ENCODE measurements around the gene FRMPD1.
"Not testable (repeated sequence)": the region's sequence is repeated elsewhere in the genome, so short reads cannot be mapped to it uniquely, and the experiment has no call there.

The FRMPD1 gene

DNA sequence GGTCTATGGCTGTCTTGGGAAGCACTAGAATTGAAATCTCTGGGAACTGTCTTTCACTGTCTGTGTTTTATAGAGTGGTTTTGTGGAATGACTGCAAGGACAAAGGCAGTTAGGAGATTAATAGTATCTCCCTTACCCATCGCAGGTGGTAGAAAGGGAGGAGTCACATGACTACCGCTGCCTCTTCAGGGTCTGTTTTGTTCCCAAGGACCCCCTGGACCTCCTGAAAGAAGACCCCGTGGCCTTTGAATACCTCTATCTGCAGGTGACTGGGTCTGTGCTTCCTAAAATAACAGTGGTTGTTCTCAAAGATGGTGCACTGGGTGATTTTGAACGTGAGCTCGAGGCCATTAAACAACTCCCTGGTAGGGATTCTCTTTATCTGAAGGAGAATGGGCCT, 80.1 kb downstream of the FRMPD1 start:
- no peak for DNase-seq (ENCODE audit: low read depth in 2 of 2, low spot score in 1 of 2)

DNA sequence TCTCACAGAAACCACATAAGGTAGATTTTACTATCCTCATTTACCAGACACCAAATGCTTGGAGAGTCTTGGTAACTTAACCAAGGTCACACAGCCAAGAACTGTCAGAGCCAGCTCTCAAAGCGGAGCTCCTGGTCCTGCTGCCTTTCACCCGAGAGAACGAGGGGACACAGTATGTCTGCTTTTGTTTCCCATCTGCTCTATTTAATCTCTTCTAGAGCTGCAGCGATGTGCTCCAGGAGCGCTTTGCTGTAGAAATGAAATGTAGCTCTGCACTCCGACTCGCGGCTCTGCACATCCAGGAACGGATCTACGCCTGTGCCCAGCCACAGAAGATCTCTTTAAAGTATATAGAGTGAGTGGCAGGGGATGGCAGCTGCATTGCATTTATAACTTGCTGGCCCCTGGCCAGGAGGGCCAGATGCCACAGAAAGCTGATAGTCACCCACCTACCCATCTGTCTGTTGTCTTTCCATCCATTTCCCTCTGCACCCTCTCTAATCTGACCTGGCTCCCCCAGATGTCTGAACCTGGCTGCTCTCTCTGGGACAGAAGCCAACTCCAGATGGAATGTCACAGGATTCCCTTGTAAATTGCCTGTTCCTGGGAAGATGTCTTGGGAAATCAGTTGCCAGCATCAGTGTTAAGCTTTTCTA, 81.5 kb downstream of the FRMPD1 start:
- no peak for DNase-seq (ENCODE audit: low read depth in 2 of 2, low spot score in 1 of 2)

DNA sequence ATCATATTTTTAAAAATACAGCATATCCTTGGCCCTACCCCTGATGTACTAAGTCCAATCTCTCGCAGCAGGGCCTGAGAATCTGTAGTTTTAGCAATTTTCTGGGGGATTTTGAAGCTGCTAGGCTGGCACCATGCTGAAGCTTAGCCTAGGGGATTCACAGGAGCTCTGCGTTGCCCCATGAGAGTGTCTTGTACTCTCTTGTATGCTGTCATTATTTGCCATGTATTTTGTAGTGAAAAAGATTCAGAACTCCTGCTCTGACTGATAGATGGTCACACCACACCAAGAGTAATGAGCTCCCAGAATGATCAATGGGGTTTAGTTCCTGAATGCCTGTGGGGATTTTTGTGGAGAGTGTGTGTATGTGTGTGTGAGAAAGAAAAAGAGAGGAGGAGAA, 82.2 kb downstream of the FRMPD1 start:
- no peak for DNase-seq (ENCODE audit: low read depth in 2 of 2, low spot score in 1 of 2)

DNA sequence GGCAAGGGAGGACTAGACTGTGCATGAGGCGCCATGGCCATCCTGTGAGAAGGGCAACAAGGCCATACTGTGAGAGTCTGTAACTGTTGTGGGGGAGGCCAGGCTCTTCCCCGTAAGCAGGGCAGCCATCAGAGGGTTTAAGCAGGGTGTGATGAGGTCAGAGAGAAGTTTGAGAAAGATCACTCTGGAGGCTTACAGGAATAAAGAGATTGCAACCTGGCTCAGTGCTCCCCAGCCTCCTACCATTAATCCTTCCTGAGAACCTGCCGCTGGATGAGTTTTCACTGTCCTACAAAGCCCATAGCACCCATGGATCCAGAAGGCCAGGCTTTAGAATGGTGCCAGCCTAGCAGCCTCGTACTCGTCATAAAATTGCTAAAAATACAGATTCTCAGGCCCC, 88.5 kb downstream of the FRMPD1 start:
- DNase-seq (ENCODE audit: low read depth in 2 of 2, low spot score in 1 of 2), result no peak

DNA sequence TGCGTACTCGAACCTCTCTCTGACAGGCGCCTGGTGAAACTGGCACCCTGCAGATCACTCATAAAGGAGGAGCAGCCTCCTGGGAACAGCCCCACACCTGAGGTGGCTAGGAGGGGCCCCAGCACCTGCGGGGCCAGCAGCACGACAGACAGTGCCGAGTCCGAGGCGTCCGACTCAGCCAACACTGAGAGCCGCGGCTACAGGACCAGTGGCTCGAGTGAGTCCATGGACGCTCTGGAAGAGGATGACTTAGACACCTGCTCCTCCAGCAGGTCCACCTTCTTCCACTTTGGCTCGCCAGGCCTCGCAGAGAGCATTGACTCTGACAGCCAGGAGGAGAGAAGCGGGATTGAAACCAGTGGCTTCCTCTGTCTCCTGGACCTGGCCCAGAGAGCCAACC, 89.4 kb downstream of the FRMPD1 start:
- no peak for DNase-seq (ENCODE audit: low read depth in 2 of 2, low spot score in 1 of 2)

DNA sequence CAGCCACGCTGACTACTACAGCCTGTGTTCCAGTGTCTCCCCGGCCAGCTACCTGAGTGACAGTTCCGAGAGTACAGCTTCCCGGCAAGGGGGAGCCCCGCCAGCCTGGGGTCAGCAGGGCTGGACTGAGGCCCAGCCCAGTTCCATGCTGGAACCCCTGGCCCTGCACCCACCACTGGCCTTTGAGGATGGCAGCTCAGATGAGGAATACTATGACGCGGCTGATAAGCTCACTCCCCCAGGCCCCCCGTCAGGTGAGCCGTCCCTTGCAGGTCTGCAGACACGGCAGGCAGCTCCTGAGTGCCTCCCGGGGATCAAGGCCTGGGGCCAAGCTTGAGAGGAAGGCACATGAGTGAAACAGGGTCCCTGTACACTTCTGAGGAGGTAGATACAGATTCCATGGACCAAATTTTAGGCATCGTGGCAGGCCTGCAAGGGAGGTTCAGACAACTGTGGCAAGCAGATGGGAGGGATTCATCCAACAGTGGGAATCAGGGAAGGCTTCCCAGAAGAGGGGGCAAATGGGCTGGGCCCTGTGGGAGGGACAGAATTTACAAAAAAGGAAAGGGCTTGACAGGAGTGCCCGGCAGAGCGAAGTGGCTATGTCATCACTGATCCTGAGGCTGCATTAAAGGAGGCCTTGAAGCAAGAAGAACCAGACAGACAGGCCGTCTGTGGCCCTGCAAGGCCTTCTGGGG, 90.0 kb downstream of the FRMPD1 start:
- no peak for DNase-seq (ENCODE audit: low read depth in 2 of 2, low spot score in 1 of 2)

DNA sequence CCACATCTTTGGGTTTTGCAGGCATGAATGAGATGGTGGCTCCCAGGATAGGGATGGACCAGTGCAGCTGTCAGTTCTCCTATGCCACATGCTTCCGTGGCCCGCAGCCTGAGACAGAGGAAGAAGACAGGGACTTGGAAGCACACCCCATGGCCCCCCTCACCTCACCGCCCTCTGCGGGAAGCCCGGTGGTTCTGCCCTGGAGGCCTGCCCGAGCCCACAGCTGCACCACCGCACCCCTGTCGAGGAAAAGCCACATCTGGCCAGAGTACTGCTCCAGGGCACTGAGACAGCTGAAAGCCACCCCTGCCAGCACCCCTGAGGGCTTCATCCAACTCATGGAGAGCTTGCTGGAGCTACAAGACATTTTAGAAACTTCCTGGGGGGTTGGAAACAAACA, 95.2 kb downstream of the FRMPD1 start:
- no peak for DNase-seq (ENCODE audit: low read depth in 2 of 2, low spot score in 1 of 2)

DNA sequence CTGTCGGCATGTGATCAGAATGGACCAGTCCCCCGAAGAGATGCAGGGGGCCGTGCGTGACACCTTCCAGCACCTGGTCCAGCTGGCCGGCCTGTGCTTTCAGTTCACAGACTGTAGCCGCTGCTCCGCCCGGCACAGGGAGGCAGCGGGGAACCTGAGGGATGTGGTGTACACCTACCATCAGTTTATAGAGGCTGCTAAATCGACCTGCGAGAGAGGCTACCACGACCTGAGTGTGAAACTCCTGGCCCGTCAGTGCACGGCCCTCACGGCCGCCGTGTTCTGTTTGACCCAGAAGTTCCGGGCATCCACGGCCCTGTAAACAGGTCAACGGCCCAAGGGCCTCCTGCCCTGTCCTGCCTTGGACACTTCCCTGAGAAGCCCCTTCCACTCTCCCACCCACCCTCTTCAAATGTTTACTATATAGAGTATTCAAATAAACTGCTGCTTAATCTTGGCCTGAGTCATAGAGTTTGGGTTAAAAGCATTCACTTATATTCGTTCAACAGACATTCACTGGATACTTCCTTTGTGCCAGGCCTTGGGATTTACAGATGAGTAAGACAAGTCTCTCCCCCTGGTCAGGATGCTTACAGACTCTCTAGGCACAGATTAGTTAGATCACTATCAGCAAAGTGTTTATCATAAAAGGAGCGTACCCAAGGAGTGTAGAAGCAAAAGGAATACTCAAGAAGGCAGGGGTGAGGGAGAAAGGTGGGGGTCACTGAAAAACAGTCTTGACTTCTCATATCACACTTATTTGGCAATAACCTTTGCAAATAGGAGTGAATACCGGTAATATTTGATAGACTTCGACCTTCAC, 95.9 kb downstream of the FRMPD1 start:
- DNase-seq (ENCODE audit: low read depth in 2 of 2, low spot score in 1 of 2), result no peak

DNA sequence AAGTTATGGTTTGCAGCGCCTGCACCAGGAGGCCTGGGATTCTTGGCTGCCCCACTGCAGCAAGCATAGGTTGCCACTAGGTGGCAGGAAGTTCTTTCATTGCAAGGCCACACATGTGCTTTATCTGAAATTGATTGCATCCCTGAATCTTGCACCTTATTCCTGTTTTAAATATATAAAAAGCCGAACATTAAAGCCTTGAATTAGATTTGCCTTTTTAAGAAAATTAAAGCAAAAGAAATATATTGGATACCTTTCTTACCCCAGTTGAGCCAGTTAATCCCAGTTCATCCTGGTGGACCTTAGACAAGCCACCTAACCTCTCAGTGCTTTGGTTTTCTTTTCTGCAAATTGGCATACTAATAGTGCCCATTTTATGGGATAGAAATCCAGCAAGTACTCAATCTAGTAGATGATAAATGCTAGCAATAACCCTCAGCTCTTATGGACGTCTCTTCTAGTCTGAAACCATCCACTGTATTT, 96.6 kb downstream of the FRMPD1 start:
- DNase-seq (ENCODE audit: low read depth in 2 of 2, low spot score in 1 of 2), result peak in 1 of 2 donors; percentile 3

DNA sequence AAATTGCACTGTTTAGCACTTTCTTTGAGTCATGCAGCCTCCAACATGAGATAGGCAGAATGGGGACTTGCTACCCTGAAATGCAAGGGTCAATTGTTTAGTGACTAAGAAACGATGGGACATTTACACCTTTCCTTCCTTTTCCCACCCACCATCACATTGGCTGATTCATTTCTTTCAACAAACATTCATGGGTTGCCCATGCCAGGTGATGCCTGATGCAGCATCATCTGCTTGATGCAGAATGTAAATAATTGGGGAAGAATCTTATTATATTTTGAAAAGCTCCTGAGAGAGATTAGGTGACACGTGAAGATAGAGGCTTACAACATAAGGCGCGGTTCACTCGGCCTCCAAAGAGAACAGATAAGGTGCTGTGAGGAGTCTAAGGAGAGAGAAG, 98.4 kb downstream of the FRMPD1 start:
- DNase-seq (ENCODE audit: low read depth in 2 of 2, low spot score in 1 of 2), result no peak

DNA sequence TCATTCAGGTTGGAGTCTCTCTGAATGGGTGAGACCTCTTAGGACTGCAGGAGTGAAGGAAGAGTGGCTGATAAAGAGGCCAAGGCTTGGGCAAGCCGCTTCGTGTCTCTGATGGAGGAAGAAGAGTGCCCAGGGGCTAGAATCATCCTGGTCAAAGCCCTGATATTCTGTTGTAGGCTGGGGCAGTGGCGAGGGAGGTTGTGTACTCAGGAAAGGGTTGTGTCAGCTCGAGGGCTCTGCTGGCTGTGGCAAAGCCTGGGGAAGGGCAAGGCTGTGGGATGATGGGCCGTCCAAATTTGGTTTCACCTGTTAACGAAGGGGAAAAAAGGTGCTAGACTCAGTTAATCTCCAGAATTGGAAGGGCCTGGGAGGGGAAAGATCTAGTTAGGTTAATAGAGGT, 100.4 kb downstream of the FRMPD1 start:
- DNase-seq (ENCODE audit: low read depth in 2 of 2, low spot score in 1 of 2), result no peak

DNA sequence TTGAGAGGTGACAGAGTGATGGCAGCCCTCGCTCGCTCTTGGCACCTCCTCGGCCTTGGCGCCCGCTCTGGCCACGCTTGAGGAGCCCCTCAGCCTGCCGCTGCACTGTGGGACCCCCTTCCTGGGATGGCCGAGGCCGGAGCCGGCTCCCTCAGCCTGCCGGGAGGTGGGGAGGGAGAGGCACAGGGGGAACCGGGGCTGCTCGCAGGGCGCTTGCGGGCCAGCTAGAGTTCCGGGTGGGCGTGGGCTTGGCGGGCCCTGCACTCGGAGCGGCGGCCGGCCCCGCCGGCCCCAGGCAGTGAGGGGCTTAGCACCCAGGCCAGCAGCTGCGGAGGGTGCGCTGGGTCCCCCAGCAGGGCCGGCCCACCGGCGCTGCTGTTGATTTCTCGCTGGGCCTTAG, 101.0 kb downstream of the FRMPD1 start:
- DNase-seq (ENCODE audit: low read depth in 2 of 2, low spot score in 1 of 2), result not testable (repeated sequence)

DNA sequence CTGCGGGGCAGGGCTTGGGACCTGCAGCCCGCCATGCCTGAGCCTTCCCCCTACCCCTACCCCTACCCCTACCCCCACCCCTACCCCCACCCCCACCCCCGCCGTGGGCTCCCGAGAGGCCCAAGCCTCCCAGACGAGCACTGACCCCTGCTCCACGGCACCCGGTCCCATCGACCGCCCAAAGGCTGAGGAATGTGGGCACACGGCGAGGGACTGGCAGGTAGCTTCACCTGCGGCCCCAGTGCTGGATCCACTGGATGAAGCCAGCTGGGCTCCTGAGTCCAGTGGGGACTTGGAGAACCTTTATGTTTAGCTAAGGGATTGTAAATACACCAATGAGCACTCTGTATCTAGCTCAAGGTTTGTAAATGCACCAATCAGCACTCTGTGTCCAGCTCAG, 101.4 kb downstream of the FRMPD1 start:
- not testable (repeated sequence) for DNase-seq (ENCODE audit: low read depth in 2 of 2, low spot score in 1 of 2)

DNA sequence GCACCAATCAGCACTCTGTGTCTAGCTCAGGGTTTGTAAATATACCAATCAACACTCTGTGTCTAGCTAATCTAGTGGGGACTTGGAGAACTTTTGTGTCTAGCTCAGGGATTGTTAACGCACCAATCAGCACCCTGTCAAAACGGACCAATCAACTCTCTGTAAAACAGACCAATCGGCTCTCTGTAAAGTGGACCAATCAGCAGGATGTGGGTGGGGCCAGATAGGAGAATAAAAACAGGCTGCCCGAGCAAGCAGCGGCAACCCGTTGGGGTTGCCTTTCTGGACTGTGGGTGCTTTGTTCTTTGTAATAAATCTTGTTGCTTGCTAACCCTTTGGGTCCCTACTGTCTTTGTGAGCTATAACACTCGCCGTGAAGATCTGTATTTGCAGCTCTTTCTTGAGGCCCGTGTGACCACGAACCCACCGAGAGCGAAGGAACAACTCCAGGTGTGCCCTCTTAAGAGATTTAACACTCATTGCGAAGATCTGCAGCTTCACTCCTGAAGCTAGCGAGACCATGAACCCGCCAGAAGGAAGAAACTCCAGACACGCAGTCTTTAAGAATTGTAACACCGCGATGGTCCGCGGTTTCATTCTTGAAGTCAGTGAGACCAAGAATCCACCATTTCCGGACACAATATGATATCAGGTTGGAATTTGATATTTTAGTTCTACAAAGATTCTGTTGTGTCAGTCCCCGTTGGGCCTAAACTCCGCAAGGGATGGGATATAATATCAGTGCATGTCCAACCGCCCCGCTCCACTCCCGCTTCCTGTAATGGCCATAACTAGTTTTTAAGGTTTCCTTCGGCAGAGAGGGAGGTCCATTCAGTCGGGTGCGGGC, 102.1 kb downstream of the FRMPD1 start:
- DNase-seq (ENCODE audit: low read depth in 2 of 2, low spot score in 1 of 2), result no peak

DNA sequence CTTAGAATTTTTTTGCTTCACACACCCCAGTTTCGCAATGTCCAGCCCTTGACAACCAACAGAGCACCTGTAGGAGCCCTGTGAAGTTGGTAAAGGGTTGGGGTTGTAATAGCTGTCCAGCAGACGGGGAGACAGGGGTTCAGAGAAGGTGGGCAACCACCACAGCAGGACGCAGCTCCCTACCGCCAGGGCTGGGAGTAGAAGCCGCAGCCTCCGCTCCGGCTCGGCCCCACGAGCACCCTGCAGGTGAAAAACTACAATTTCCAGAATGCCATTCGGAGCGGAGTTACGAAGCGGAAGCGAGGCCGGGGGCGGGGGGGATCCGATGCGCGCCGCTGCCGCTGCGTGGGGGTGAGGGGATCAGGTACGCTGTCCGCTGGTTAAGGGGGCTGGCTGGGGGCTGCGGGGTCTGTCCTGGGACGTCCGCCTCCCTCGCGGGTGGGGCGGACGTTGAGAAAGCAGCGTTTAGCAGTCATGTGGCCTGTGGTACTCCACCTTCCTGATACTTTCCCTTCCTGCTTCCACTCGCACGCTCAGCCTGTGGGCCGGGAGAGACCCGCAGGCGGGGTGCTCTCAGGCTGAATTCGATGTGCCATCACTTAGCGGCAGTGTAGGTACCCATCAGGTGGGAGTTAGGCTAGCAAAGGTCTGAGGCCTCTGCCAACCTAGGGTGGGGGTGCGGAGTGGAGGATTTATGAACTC, 102.9 kb downstream of the FRMPD1 start, which contains the start of gene TRMT10B:
Gene TRMT10B (plus strand): TSS at position 317 of the 702 bp plus-strand sequence. CDS start 8,127 bp downstream, outside the sequence.
- DNase-seq (ENCODE audit: low read depth in 2 of 2, low spot score in 1 of 2), result peak; percentile 41 to 59

DNA sequence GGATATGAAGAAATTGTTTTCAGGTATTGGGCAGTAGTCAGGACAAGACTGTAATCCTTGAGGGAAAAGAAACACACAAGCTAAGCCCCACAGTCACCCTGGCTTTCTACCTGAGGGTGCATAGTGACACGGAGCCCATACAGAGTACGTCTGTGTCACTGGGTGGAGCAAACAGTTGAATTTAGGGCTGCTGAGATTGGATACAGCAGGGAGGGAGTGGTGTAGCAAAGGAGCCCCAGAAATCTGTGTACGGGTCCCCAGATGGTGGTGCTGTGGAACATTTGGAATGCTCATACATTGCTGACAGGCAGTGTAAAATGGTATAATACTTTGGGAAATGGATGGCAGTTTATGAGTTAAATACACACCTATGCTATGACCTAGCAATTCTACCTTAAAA, 108.0 kb downstream of the FRMPD1 start:
- DNase-seq (ENCODE audit: low read depth in 2 of 2, low spot score in 1 of 2), result no peak

DNA sequence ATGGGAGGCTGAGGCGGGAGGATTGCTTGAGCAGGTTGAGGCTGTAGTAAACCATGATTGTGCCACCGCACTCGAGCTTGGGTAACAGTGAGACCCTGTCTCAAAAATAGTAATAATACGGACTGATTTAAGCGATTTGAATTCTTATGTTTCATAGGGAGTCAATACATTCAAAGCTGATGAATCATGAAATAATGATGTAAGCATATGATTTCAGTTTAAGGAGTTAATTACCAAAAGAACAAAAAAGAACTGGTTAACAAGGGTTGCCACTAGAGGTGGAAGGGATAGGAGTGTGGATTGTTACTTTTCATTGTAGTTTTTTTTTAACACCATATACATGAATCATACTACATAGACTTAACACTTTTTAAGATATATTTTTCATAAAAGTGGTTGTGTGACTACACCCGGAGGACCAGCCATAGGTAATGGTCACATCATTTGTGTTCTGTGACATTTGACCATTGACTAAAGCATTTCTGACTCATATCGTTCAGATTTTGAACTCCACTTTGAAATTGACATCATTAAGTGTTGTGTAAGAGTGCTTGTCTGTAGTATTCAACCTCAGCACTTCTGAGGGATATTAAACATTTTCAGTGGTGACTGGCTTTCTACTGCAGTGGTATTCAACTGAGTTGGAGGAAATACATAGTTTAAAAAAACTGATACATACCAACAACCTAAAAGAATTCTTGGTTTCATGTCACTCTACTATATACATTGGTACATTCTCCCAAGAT, 109.8 kb downstream of the FRMPD1 start:
- DNase-seq (ENCODE audit: low read depth in 2 of 2, low spot score in 1 of 2), result no peak

DNA sequence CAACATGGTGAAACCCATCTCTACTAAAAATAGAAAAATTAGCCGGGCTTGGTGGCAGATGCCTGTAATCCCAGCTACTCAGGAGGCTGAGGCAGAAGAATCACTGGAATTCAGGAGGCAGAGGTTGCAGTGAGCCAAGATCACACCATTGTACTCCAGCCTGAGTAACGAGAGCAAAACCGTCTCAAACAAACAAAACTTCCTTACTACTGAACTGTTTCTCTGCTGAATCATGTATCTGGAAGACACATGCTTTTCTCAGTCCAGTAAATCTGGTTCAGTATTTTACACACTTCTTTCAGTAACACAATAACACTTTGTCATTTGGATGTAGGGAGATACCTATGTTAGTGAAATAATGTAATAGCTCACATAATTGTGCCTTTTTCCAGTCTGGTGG, 110.8 kb downstream of the FRMPD1 start:
- no peak for DNase-seq (ENCODE audit: low read depth in 2 of 2, low spot score in 1 of 2)

DNA sequence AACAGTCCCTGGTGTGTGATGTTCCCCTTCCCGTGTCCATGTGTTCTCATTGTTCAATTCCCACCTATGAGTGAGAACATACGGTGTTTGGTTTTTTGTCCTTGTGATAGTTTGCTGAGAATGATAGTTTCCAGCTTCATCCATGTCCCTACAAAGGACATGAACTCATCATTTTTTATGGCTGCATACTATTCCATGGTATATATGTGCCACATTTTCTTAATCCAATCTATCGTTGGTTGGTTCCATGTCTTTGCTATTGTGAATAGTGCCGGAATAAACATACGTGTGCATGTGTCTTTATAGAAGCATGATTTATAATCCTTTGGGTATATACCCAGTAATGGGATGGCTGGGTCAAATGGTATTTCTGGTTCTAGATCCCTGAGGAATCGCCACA, 114.5 kb downstream of the FRMPD1 start:
- not testable (repeated sequence) for DNase-seq (ENCODE audit: low read depth in 2 of 2, low spot score in 1 of 2)

DNA sequence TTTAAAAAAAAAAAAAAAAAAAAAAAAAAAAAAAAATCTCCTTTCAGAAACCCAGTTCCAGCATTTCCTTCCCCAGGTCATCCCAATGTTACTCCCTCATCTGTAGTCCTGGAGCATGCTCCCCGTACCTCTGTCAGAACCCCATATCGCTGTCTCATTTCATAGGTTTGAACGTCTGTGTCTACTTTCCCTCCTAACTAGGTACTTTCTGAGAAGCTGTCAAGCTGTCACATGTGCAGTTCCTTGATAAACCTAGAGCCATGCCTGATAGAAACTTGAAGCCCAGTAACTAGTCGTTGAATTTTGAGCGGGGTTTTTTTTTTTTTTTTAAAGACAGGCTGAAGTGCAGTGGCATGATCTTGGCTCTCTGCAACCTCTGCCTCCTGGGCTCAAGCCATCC, 118.6 kb downstream of the FRMPD1 start:
- DNase-seq (ENCODE audit: low read depth in 2 of 2, low spot score in 1 of 2), result no peak
